Body of pancreas (tissue), 4 donors: ENCODE measurements around the gene NSG1. TPM values are rescaled to one million over a fixed set of nuclear protein-coding genes. Genes with fewer than 3 reads are reported as not detected.
A peak's percentile ranks its signal among the peaks of the same experiment; 100 is the strongest.
"Not testable (repeated sequence)": the region's sequence is repeated elsewhere in the genome, so short reads cannot be mapped to it uniquely, and the experiment has no call there.

Experiments
- ATAC-seq: fragments of 150-250 bp; one replicate; pipeline ENCODE4 v1.9.1; 2016
- DNase-seq, 4 donors: peaks; one replicate each; pipeline ENCODE4 v3.0.0-alpha.2; 2019
- H3K27ac ChIP-seq, 4 donors: fragments of 200-600 bp; sonication (generic); 1 replicate in 3 of 4; 2 replicates in 1 of 4; pipeline versions ENCODE4 v1.5.1 to v1.6.1; 2016 to 2019; ENCODE audit warnings: mild to moderate bottlenecking in 1 of 4, mixed read lengths in 1 of 4, moderate library complexity in 1 of 4
- H3K27me3 ChIP-seq, 2 donors: fragments of 200-600 bp; sonication (generic); one replicate each; pipeline ENCODE4 v1.6.0; 2016; ENCODE audit warnings: mild to moderate bottlenecking in 1 of 2
- H3K36me3 ChIP-seq, 2 donors: fragments of 200-600 bp; sonication (generic); replicated peaks in 1 of 2; 2 replicates each; pipeline ENCODE4 v1.5.1; 2016; ENCODE audit warnings: low read depth in 2 of 2; ENCODE audit not compliant: insufficient read depth in 1 of 2
- H3K4me1 ChIP-seq: fragments of 200-600 bp; sonication (generic); one replicate; pipeline ENCODE4 v1.6.0; 2016
- H3K4me3 ChIP-seq, 2 donors: fragments of 200-600 bp; sonication (generic); 1 replicate in 1 of 2; 2 replicates in 1 of 2; pipeline ENCODE4 v1.5.1; 2016 to 2019
- H3K9me3 ChIP-seq, 3 donors: fragments of 200-600 bp; sonication (generic); 1 replicate in 2 of 3; 2 replicates in 1 of 3; pipeline ENCODE4 v1.5.1; 2016
- POLR2A ChIP-seq, 3 donors: fragments of 450-650 bp; IDR thresholded peaks; one replicate each; pipeline ENCODE4 v1.6.1; 2016; ENCODE audit warnings: antibody characterized with exemption in 3 of 3, mild to moderate bottlenecking in 2 of 3
- WGBS, 2 donors: methylation state at CpG; one replicate each; pipeline ENCODE4 v1.1.5; 2017; 5-methylcytosine and 5-hydroxymethylcytosine counted together
- intact Hi-C: fragments of 100-400 bp; cut with DNase I; formaldehyde crosslinking; loops from one replicate; pipeline ENCODE4 v1.15.1; 2023
- total RNA-seq, 2 donors: library from RNA; depleted of rRNA; stranded (reverse); fragments of >200 nt; gene quantifications; one replicate each; pipeline ENCODE4 v1.1.0, GENCODE V29; 2016
- TF ChIP-seq, protein P1 (sequence below), 7 experiments: fragments of 450-650 bp in 4 of 7; fragments of 200-600 bp in 3 of 7; sonication (generic) in 3 of 7; IDR thresholded peaks; one replicate each; pipeline ENCODE4 v1.5.1; 2016 to 2019; ENCODE audit warnings: antibody characterized with exemption in 7 of 7

The NSG1 gene
- total RNA-seq, 2 donors from 2014 or later = 0.78 to 1.3 TPM

DNA sequence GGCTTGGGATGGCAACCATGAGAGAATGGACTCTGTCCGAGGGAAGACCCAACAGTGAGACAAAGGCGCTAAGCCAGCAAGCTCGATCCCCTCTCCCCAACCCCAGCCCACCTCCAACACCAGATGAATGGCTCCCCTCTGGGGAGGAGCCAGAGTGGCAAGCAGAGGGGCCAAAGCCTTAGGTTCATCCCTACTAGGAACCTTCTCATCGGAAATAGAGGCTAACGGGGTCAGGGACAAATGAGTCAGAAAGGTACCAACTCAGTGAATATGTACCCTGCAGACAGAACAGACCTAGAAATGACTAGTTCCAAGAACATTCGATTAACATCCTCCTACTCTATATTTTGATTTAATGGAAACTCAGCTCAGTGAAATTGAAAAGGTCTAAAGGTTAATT is 73.9 kb downstream of the NSG1 start:
- H3K9me3 ChIP-seq = no peaks in the 10 kb centered on the region
- TF ChIP-seq POLR2A (IDR thresholded peaks at IDR 0.05) = no peak
- TF ChIP-seq, protein P1, sequence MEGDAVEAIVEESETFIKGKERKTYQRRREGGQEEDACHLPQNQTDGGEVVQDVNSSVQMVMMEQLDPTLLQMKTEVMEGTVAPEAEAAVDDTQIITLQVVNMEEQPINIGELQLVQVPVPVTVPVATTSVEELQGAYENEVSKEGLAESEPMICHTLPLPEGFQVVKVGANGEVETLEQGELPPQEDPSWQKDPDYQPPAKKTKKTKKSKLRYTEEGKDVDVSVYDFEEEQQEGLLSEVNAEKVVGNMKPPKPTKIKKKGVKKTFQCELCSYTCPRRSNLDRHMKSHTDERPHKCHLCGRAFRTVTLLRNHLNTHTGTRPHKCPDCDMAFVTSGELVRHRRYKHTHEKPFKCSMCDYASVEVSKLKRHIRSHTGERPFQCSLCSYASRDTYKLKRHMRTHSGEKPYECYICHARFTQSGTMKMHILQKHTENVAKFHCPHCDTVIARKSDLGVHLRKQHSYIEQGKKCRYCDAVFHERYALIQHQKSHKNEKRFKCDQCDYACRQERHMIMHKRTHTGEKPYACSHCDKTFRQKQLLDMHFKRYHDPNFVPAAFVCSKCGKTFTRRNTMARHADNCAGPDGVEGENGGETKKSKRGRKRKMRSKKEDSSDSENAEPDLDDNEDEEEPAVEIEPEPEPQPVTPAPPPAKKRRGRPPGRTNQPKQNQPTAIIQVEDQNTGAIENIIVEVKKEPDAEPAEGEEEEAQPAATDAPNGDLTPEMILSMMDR (IDR thresholded peaks at IDR 0.05) = no peak
- no peak overlapping the region for H3K27ac ChIP-seq
- no peaks in the 10 kb centered on the region for H3K4me1 ChIP-seq
- peaks cover 0 to 18% of the 10 kb centered on the region in 2 donors for H3K36me3 ChIP-seq
- ATAC-seq = no peak
- no peak for DNase-seq
- WGBS, 2 donors = 94 to 98% methylated on average over 6 of the region's 6 CpGs
- no peak overlapping the region for H3K4me3 ChIP-seq
- intact Hi-C loops = no loop called here
- no peaks in the 10 kb centered on the region for H3K27me3 ChIP-seq

DNA sequence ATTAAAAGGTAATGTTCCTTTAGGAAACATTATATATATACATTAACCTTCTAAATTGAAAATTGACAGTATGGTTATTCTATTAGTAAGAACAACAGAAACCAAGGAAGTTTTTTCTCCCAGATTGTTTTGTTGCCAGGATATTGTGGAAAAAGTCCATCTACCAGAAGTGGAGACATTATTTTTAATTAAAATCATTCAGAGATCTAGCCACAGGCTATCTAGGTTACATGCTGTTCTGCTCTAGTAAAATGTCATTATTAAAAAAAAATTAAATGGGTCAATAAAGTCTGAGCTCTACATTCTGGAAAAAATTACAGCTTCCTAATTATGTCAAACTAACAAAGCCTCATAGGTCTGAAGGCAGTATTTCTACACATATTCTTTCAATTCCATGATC is 74.3 kb downstream of the NSG1 start:
- no peak for DNase-seq
- Histone ChIP-seq H3K36me3 (peaks cover 0 to 16% of the 10 kb centered on the region in 2 donors), H3K4me3 (no peak overlapping the region), H3K9me3 (no peaks in the 10 kb centered on the region), H3K27ac (no peak overlapping the region), H3K4me1 (no peaks in the 10 kb centered on the region), H3K27me3 (no peaks in the 10 kb centered on the region)
- no peak for ATAC-seq
- intact Hi-C loops = no loop called here
- TF ChIP-seq POLR2A (IDR thresholded peaks at IDR 0.05) = no peak
- TF ChIP-seq, protein P1 (IDR thresholded peaks at IDR 0.05) = no peak

DNA sequence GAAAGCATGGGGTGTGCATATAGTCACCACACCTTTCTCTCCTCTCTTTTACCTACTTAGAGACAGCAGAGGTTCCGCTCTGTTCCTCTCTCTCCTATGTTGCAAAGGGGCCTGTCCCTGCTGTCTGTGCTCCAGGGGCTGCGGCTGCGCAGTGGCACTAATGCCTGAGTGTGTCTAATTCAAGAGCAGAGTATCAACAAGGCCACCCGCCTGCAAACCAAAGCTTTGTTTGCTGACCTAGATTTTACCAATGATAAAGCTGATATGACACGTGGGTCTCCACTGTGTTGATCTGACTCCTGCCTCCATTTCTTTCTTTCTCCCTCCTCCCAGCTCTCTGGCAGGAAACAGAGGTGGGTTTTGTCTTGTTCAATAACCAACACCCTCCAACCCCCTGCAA is 74.9 kb downstream of the NSG1 start:
- H3K4me1 ChIP-seq = no peaks in the 10 kb centered on the region
- DNase-seq (peak in 3 of 4 donors; percentile 46 to 52 (median 50)), ATAC-seq (peak; percentile 56)
- H3K36me3 ChIP-seq = peaks cover 0 to 10% of the 10 kb centered on the region in 2 donors
- intact Hi-C loops = no loop called here
- no peaks in the 10 kb centered on the region for H3K9me3 ChIP-seq
- no peak overlapping the region for H3K27ac ChIP-seq
- H3K4me3 ChIP-seq = no peak overlapping the region
- no peak for TF ChIP-seq POLR2A (IDR thresholded peaks at IDR 0.05)
- TF ChIP-seq, protein P1 (IDR thresholded peaks at IDR 0.05) = no peak
- 51 to 52% methylated on average over 5 of the region's 5 CpGs for WGBS, 2 donors
- no peaks in the 10 kb centered on the region for H3K27me3 ChIP-seq

DNA sequence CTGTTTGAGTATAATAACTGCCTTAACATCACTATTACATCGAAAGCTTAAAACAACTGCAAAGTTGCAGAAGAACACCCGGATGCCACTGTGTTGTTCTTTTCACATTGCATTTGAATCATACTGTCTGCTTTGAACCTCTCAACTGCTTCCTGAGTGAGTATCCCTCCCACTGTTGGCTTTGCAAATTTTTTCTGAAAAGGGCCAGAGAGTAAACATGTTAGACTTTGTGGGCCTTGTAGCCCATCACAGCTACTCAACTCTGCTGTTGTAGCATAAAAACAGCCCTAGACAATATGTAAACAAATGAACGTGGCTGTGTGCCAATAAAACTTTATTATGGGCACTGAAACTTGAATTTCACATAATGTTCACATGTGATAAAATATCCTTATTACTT is 76.1 kb downstream of the NSG1 start:
- TF ChIP-seq, protein P1 (IDR thresholded peaks at IDR 0.05) = no peak
- no peak for TF ChIP-seq POLR2A (IDR thresholded peaks at IDR 0.05)
- Histone ChIP-seq H3K4me3 (no peak overlapping the region), H3K4me1 (no peaks in the 10 kb centered on the region), H3K27me3 (no peaks in the 10 kb centered on the region), H3K36me3 (peaks cover 0 to 3% of the 10 kb centered on the region in 2 donors), H3K9me3 (no peaks in the 10 kb centered on the region), H3K27ac (no peak overlapping the region)
- no peak for DNase-seq
- intact Hi-C loops = no loop called here
- no peak for ATAC-seq
- 65 to 68% methylated on average over 3 of the region's 3 CpGs for WGBS, 2 donors

DNA sequence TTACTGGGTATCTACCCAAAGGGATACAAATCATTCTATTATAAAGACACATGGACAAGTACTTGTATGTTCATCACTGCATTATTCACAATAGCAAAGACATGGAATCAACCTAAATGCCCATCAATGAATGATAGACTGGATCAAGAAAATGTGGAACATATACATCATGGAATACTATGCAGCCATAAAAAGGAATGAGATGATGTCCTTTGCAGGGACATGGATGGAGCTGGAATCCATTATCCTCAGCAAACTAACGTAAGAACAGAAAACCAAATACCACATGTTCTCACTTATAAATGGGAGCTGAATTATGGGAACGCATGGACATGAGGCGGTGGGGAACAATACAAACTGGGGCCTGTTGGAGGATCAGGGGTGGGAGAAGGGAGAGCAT is 78.3 kb downstream of the NSG1 start:
- H3K27me3 ChIP-seq, H3K36me3 ChIP-seq, DNase-seq, H3K27ac ChIP-seq, intact Hi-C loops, H3K4me3 ChIP-seq, H3K9me3 ChIP-seq, ATAC-seq, H3K4me1 ChIP-seq: not testable (repeated sequence)
- WGBS, 2 donors = 96 to 97% methylated on average over 3 of the region's 3 CpGs

Other genes starting within 250 kb of the NSG1 start
- not detected for gene OTOP1, start 160.2 kb upstream of the NSG1 start, total RNA-seq
- gene TMEM128, start 138.9 kb upstream of the NSG1 start, total RNA-seq = 10 to 100 TPM; 12.9 to 17.1 TPM
- gene LYAR, start 96.9 kb upstream of the NSG1 start, total RNA-seq = 10 to 100 TPM in 1 of 2 donors, 1 to 10 TPM in 1; 7.6 to 12.5 TPM
- gene ZBTB49, start 96.9 kb upstream of the NSG1 start, total RNA-seq = 10 to 100 TPM in 1 of 2 donors, 1 to 10 TPM in 1; 9.1 to 23.4 TPM
- 10 to 100 TPM; 13.5 to 53.4 TPM for gene STX18, start 154.9 kb downstream of the NSG1 start, total RNA-seq